Lower leg skin (tissue), 3 donors: Measurements from ENCODE around the gene MYL6B.

Experiments used
- POLR2A ChIP-seq, 2 donors: fragments of 450-650 bp; IDR thresholded peaks; one replicate each; pipeline ENCODE4 v1.6.1; 2016 to 2017; ENCODE audit warnings: antibody characterized with exemption in 2 of 2, mild to moderate bottlenecking in 1 of 2, moderate library complexity in 1 of 2
- TF ChIP-seq, protein P1 (sequence below), 3 donors: fragments of 450-650 bp; IDR thresholded peaks; one replicate each; pipeline ENCODE4 v1.5.1; 2016; ENCODE audit warnings: antibody characterized with exemption in 3 of 3, mild to moderate bottlenecking in 3 of 3, moderate library complexity in 2 of 3

GRCh38 chr12:56129206-56129941 lies 23.0 kb upstream of the MYL6B start:
- TF ChIP-seq, protein P1, sequence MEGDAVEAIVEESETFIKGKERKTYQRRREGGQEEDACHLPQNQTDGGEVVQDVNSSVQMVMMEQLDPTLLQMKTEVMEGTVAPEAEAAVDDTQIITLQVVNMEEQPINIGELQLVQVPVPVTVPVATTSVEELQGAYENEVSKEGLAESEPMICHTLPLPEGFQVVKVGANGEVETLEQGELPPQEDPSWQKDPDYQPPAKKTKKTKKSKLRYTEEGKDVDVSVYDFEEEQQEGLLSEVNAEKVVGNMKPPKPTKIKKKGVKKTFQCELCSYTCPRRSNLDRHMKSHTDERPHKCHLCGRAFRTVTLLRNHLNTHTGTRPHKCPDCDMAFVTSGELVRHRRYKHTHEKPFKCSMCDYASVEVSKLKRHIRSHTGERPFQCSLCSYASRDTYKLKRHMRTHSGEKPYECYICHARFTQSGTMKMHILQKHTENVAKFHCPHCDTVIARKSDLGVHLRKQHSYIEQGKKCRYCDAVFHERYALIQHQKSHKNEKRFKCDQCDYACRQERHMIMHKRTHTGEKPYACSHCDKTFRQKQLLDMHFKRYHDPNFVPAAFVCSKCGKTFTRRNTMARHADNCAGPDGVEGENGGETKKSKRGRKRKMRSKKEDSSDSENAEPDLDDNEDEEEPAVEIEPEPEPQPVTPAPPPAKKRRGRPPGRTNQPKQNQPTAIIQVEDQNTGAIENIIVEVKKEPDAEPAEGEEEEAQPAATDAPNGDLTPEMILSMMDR (IDR thresholded peaks at IDR 0.05): no peak
- no peak for TF ChIP-seq POLR2A (IDR thresholded peaks at IDR 0.05)
